Right renal pelvis (tissue), 4 donors: ENCODE data around the gene RGMA. TPM values are rescaled to one million over a fixed set of nuclear protein-coding genes. Genes with fewer than 3 reads are reported as not detected.
"Not testable (repeated sequence)": the region's sequence is repeated elsewhere in the genome, so short reads cannot be mapped to it uniquely, and the experiment has no call there.

ENCODE experiments used
- DNase-seq, 4 donors: peaks; one replicate each; pipeline ENCODE4 v3.0.0-alpha.2; 2013; ENCODE audit warnings: low read depth in 4 of 4, low spot score in 3 of 4, missing footprints in 1 of 4
- polyA plus RNA-seq, 4 donors: library from polyadenylated mRNA; unstranded; fragments of 120-200 nt; gene quantifications; one replicate each; pipeline ENCODE4 v1.2.1, GENCODE V29; 2013; ENCODE audit not compliant: insufficient read length in 4 of 4

The RGMA gene
- polyA plus RNA-seq, 4 donors, result 8.9 to 10.1 (median 9.7) TPM

GRCh38 chr15:93036951-93037819 lies 51.8 kb downstream of the RGMA start:
- peak in 1 of 4 donors; percentile 20 for DNase-seq

- peak in 2 of 4 donors; percentile 30 to 35 for DNase-seq
These were observed 52.8 kb downstream of the RGMA start for GRCh38 chr15:93035953-93036810.

GRCh38 chr15:93035092-93035915 lies 53.7 kb downstream of the RGMA start:
- DNase-seq, result no peak

- no peak for DNase-seq
These were observed 54.5 kb downstream of the RGMA start for GRCh38 chr15:93034512-93034911.

GRCh38 chr15:93033434-93034045 lies 55.5 kb downstream of the RGMA start:
- no peak for DNase-seq

GRCh38 chr15:93032515-93033206 lies 56.4 kb downstream of the RGMA start:
- not testable (repeated sequence) for DNase-seq

GRCh38 chr15:93031557-93032384 lies 57.2 kb downstream of the RGMA start:
- DNase-seq, result not testable (repeated sequence)

- DNase-seq, result no peak
These were observed 57.9 kb downstream of the RGMA start for GRCh38 chr15:93031103-93031464.

DNA sequence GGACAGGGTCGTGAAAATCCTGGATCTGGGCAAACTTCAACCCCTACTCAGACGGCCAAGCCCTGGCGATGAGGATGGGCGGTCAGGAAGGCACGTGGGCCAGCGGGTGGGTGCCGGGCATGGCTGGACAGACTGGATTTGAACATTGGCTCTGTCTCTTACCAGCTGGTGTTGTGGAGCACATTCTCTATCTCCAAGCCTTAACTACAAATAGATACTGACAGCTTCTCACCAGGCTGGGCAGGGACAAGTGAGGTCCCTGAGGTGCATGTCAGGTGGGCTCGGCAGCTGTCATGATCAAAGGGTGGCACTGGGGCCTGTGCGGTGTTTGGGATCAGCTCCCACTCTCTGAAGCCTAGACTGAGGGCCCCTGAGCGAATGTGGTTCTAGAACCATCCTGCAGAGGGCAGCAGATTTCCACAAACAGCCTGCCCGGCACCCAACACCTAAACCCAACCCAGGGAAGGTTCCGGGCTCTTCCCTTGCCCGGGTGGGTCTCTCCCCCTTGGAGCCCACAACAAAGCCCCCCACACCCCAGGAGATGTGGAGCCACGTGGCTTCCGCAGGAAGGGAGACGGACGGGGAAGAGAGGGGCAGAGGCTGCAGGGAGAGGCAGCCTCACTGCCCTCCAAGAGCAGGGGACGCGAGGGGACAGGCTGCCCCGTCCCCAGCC lies 58.4 kb downstream of the RGMA start:
- DNase-seq, result peak; percentile 23 to 71 (median 46)

DNA sequence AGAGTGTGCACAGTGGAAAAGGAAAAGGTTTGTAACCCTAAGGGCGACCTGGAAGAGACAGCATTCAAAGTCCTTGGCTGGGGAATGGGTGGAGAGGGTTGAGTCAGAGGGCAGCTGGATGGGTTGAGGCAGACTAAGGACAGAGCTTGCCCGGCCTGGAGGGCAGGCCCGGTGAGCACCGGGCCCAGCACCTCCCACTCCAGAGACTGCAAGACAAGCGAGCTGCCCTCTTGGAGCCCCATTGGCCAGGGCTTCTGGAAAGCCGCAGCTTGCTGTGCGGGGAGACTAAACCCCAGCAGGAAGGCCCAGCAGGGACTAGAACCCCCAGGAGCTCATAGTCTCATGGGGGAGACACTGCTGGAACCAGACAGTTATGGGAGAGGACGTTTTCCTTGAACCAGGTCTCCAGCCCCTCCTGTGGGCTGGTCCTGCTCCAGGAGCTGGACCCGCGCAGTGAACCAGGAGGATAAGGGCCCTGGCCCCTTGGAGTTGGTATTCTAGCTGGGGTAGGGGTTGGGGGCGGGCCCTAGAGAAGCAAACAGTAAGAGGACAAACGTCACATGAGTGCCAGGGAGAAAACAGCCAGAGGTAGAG lies 59.1 kb downstream of the RGMA start:
- DNase-seq, result no peak

DNA sequence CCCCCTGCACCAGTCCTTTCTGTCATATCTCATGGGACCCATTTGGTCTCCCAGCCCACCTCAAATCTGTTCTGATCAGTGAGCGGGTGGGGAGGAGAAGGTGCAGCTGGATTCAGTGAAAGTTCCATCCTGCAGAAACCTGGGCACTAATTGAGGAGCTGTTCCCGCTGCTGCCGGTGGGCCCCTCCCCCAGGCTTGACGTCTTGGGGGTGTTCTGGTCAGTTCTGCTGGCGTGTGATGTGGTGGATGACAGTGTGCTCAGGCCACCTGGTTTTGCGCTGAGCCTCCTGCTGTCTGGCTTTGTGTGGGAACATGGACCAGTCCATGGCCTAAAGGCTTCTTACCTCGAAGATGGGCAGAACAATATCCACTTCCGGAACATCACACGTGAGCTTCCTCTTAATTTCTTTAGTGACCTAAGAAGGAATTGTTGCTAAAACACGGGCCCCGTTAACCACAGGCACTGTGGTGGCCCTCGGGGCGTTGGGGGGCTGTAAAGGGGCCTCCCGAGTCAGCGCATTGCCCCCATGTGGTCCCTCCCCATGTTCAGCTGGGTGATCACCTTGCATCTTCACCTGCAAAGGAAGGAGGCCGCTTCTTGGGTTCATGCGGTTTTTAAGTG lies 59.7 kb downstream of the RGMA start:
- DNase-seq, result no peak

GRCh38 chr15:93028632-93029213 lies 60.3 kb downstream of the RGMA start:
- DNase-seq, result no peak

DNA sequence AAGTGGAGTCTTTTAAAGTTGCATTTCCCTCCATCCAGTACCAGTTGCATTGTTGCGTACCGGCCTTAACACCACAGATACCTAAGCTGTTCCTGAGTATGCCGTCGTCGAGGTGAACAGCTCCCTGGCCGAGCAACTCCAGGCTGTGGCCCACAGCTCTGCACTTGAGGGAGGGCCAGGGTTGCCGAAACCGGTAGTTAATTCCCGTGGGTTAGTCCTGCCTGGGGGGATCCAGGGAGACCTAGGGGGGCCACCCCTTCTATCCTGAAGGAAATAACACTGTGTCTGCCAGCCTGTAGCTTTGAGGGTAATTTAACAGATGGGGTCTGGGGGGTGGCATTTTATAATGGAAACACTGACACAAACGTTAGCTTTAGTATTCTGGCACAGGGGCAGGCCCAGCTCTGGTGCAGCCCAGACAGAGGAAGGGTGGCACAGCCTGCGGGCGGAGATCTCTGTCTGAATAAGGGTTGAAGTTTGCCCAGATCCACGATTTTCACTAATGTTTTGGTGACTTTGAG lies 60.8 kb downstream of the RGMA start:
- no peak for DNase-seq

- no peak for DNase-seq
These were observed 61.6 kb downstream of the RGMA start for GRCh38 chr15:93027413-93027812.

GRCh38 chr15:93026380-93026817 lies 62.6 kb downstream of the RGMA start:
- no peak for DNase-seq

- no peak for DNase-seq
These were observed 63.4 kb downstream of the RGMA start for GRCh38 chr15:93025625-93025982.
